HEK293 (cell line): ENCODE measurements around the gene SYNE1.

Source experiments
- CTCF ChIA-PET: fragments of 350-600 bp; formaldehyde crosslinking; extraction: SDS; loops from one replicate; lab custom pipeline; 2021; ENCODE audit warnings: antibody characterized with exemption; lab: Yijun Ruan, JAX
- POLR2A ChIA-PET: fragments of 300-600 bp; formaldehyde crosslinking; extraction: SDS; loops from one replicate; lab custom pipeline; 2020; ENCODE audit warnings: antibody characterized with exemption, inconsistent platforms; lab: Yijun Ruan, JAX
- H3K27ac ChIP-seq: fragments of 200-500 bp; sonication (Bioruptor generic); 2 replicates; pipeline ENCODE4 v1.5.1; 2014; ENCODE audit warnings: low read depth, low read length, control low read depth, inconsistent platforms; ENCODE audit errors: extremely low read depth
- H3K36me3 ChIP-seq, 2 experiments: fragments of 200-500 bp in 1 of 2; sonication (Bioruptor generic) in 1 of 2; 1 replicate in 1 of 2; 2 replicates in 1 of 2; pipeline ENCODE4 v1.5.1; 2014 to 2017; ENCODE audit warnings: inconsistent platforms in 2 of 2, low read length in 2 of 2; ENCODE audit not compliant: control insufficient read depth in 2 of 2, insufficient read depth in 1 of 2
- H3K4me1 ChIP-seq: fragments of 200-500 bp; sonication (Bioruptor generic); 2 replicates; pipeline ENCODE4 v1.5.1; 2014; ENCODE audit warnings: mild to moderate bottlenecking, low read length, inconsistent platforms; ENCODE audit not compliant: control insufficient read depth, insufficient read depth
- H3K4me3 ChIP-seq: 2 replicates; pipeline ENCODE4 v1.5.1; 2011; ENCODE audit warnings: low read depth, mild to moderate bottlenecking, control low read depth, low read length, moderate library complexity
- H3K9me3 ChIP-seq: fragments of 200-500 bp; sonication (Bioruptor generic); 2 replicates; pipeline ENCODE4 v1.5.1; 2014; ENCODE audit warnings: low read depth, low read length, inconsistent platforms; ENCODE audit not compliant: control insufficient read depth, insufficient read depth
- OVOL3 ChIP-seq: fragments of 450-650 bp; formaldehyde crosslinking; IDR thresholded peaks from 2 replicates; pipeline ENCODE4 v1.5.1; 2016; ENCODE audit warnings: missing biosample characterization, missing genetic modification characterization
- SP7 ChIP-seq: fragments of 450-650 bp; formaldehyde crosslinking; IDR thresholded peaks from 2 replicates; pipeline ENCODE4 v1.5.1; 2016; ENCODE audit warnings: missing biosample characterization, missing genetic modification characterization
- WT1 ChIP-seq: fragments of 450-650 bp; formaldehyde crosslinking; IDR thresholded peaks from 2 replicates; pipeline ENCODE4 v1.5.1; 2016; ENCODE audit warnings: missing biosample characterization, missing genetic modification characterization
- ZBTB1 ChIP-seq: fragments of 450-650 bp; formaldehyde crosslinking; IDR thresholded peaks from 2 replicates; pipeline ENCODE4 v1.5.1; 2016; ENCODE audit warnings: missing biosample characterization, missing genetic modification characterization
- ZBTB17 ChIP-seq: fragments of 450-650 bp; formaldehyde crosslinking; IDR thresholded peaks from 2 replicates; pipeline ENCODE4 v1.5.1; 2016; ENCODE audit warnings: missing biosample characterization, missing genetic modification characterization
- ZBTB21 ChIP-seq: fragments of 450-650 bp; formaldehyde crosslinking; IDR thresholded peaks from 2 replicates; pipeline ENCODE4 v1.5.1; 2017; ENCODE audit warnings: missing biosample characterization, missing genetic modification characterization
- ZFHX2 ChIP-seq: fragments of 450-650 bp; formaldehyde crosslinking; conservative IDR thresholded peaks from 2 replicates; pipeline ENCODE4 v1.5.1; 2016; ENCODE audit warnings: missing biosample characterization, missing genetic modification characterization
- ZNF10 ChIP-seq: fragments of 450-650 bp; formaldehyde crosslinking; IDR thresholded peaks from 2 replicates; pipeline ENCODE4 v1.5.1; 2017; ENCODE audit warnings: missing biosample characterization, missing genetic modification characterization
- ZNF335 ChIP-seq: fragments of 450-650 bp; formaldehyde crosslinking; conservative IDR thresholded peaks from 2 replicates; pipeline ENCODE4 v1.5.1; 2016; ENCODE audit warnings: missing biosample characterization, missing genetic modification characterization
- ZNF354C ChIP-seq: fragments of 450-650 bp; formaldehyde crosslinking; IDR thresholded peaks from 2 replicates; pipeline ENCODE4 v1.5.1; 2016; ENCODE audit warnings: missing biosample characterization, missing genetic modification characterization, low read depth, borderline replicate concordance
- ZNF366 ChIP-seq: fragments of 450-650 bp; formaldehyde crosslinking; conservative IDR thresholded peaks from 2 replicates; pipeline ENCODE4 v1.5.1; 2016; ENCODE audit warnings: missing biosample characterization, missing genetic modification characterization
- ZNF654 ChIP-seq: fragments of 450-650 bp; formaldehyde crosslinking; IDR thresholded peaks from 2 replicates; pipeline ENCODE4 v1.5.1; 2016; ENCODE audit warnings: low read depth, missing biosample characterization, missing genetic modification characterization
- ZNF76 ChIP-seq: fragments of 450-650 bp; formaldehyde crosslinking; IDR thresholded peaks from 2 replicates; pipeline ENCODE4; 2016; ENCODE audit warnings: low read depth, missing biosample characterization, missing genetic modification characterization, borderline replicate concordance
- TF ChIP-seq, protein P1 (sequence below): fragments of 450-650 bp; formaldehyde crosslinking; IDR thresholded peaks from 2 replicates; pipeline ENCODE4 v1.5.1; 2017; ENCODE audit warnings: missing biosample characterization, missing genetic modification characterization
- TF ChIP-seq, protein P2 (sequence below): sonication (generic); formaldehyde crosslinking; IDR thresholded peaks from 2 replicates; pipeline ENCODE4 v1.8.1; 2022; ENCODE audit warnings: mild to moderate bottlenecking, moderate library complexity, missing genetic modification reagents
- TF ChIP-seq, protein P3 (sequence below): fragments of 450-650 bp; formaldehyde crosslinking; IDR thresholded peaks from 2 replicates; pipeline ENCODE4 v1.5.1; 2016; ENCODE audit warnings: missing biosample characterization, missing genetic modification characterization
- TF ChIP-seq, protein P4 (sequence below): fragments of 450-650 bp; formaldehyde crosslinking; IDR thresholded peaks from 2 replicates; pipeline ENCODE4 v1.5.1; 2016; ENCODE audit warnings: missing biosample characterization, missing genetic modification characterization
- TF ChIP-seq, protein P5 (sequence below): fragments of 450-650 bp; formaldehyde crosslinking; IDR thresholded peaks from 2 replicates; pipeline ENCODE4 v1.5.1; 2017; ENCODE audit warnings: missing biosample characterization, missing genetic modification characterization
- TF ChIP-seq, protein P6 (sequence below): fragments of 450-650 bp; formaldehyde crosslinking; IDR thresholded peaks from 2 replicates; pipeline ENCODE4 v1.5.1; 2017; ENCODE audit warnings: missing biosample characterization, missing genetic modification characterization
- TF ChIP-seq, protein P7 (sequence below): fragments of 450-650 bp; formaldehyde crosslinking; IDR thresholded peaks from 2 replicates; pipeline ENCODE4 v1.5.1; 2016; ENCODE audit warnings: missing biosample characterization, missing genetic modification characterization

SYNE1 gene

DNA sequence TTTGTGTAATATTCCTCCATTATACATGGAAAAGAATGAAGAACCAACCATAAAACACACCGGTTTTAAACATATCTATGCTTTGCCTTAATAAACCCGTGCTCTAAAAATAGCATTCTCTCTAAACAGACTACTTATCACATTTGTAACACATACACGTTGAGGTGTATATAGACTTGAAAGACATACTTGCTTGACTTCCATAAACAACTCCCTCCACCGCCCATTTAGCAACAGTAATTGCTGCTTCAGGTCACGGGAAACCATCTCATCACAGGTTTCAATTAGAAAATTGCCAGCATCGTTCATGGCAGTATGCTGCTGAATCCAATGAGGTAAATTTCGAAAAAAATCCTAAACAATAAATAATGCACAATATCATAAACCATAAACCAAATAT, 174.0 kb downstream of the SYNE1 start:
- Histone ChIP-seq H3K36me3 (no peaks in the 10 kb centered on the region), H3K4me3 (no peak overlapping the region), H3K9me3 (no peaks in the 10 kb centered on the region)
- POLR2A ChIA-PET: no interaction called here
- TF ChIP-seq SP7: 0 out of 2 replicates have a peak, but pooled peaks have one; percentile 9
- TF ChIP-seq, protein P1, sequence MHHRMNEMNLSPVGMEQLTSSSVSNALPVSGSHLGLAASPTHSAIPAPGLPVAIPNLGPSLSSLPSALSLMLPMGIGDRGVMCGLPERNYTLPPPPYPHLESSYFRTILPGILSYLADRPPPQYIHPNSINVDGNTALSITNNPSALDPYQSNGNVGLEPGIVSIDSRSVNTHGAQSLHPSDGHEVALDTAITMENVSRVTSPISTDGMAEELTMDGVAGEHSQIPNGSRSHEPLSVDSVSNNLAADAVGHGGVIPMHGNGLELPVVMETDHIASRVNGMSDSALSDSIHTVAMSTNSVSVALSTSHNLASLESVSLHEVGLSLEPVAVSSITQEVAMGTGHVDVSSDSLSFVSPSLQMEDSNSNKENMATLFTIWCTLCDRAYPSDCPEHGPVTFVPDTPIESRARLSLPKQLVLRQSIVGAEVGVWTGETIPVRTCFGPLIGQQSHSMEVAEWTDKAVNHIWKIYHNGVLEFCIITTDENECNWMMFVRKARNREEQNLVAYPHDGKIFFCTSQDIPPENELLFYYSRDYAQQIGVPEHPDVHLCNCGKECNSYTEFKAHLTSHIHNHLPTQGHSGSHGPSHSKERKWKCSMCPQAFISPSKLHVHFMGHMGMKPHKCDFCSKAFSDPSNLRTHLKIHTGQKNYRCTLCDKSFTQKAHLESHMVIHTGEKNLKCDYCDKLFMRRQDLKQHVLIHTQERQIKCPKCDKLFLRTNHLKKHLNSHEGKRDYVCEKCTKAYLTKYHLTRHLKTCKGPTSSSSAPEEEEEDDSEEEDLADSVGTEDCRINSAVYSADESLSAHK: no peak
- peak; percentile 75 for TF ChIP-seq WT1
- peak; percentile 50; the same call in 1 of the 2 replicates for TF ChIP-seq ZBTB17 (tag by site-specific recombination)
- TF ChIP-seq, all 188 proteins: peak for 3
- peaks cover 13% of the 10 kb centered on the region for H3K4me1 ChIP-seq
- CTCF ChIA-PET: no interaction called here
- no peak overlapping the region for H3K27ac ChIP-seq

DNA sequence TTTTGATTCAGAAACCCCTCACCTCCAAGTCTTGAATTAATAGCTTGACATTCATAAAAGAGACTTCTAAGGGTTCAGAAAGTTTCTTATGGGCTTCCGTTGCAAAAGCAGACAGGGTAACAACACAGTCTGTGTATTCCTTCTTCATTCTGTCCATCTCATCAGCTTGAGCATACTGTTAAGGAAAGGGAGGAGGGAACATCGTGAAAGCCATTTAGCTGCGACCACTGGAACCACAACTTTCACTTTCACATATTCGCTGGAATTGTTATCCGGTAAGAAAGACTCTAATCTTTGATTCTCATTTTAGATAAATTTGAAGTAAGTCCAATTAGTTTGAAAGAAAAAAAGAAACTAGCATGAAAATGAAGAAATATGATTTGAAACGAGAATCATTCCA, 174.4 kb downstream of the SYNE1 start:
- Histone ChIP-seq H3K27ac (no peak overlapping the region), H3K4me1 (peaks cover 15% of the 10 kb centered on the region), H3K9me3 (no peaks in the 10 kb centered on the region), H3K36me3 (no peaks in the 10 kb centered on the region), H3K4me3 (no peak overlapping the region)
- TF ChIP-seq ZBTB21: no peak
- TF ChIP-seq, protein P2, sequence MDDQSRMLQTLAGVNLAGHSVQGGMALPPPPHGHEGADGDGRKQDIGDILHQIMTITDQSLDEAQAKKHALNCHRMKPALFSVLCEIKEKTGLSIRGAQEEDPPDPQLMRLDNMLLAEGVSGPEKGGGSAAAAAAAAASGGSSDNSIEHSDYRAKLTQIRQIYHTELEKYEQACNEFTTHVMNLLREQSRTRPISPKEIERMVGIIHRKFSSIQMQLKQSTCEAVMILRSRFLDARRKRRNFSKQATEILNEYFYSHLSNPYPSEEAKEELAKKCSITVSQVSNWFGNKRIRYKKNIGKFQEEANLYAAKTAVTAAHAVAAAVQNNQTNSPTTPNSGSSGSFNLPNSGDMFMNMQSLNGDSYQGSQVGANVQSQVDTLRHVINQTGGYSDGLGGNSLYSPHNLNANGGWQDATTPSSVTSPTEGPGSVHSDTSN (CRISPR knock-in tag): no peak
- TF ChIP-seq OVOL3 (tag by site-specific recombination): no peak
- no peak for TF ChIP-seq WT1
- TF ChIP-seq ZFHX2: no peak
- TF ChIP-seq ZNF354C: no peak
- TF ChIP-seq, protein P3, sequence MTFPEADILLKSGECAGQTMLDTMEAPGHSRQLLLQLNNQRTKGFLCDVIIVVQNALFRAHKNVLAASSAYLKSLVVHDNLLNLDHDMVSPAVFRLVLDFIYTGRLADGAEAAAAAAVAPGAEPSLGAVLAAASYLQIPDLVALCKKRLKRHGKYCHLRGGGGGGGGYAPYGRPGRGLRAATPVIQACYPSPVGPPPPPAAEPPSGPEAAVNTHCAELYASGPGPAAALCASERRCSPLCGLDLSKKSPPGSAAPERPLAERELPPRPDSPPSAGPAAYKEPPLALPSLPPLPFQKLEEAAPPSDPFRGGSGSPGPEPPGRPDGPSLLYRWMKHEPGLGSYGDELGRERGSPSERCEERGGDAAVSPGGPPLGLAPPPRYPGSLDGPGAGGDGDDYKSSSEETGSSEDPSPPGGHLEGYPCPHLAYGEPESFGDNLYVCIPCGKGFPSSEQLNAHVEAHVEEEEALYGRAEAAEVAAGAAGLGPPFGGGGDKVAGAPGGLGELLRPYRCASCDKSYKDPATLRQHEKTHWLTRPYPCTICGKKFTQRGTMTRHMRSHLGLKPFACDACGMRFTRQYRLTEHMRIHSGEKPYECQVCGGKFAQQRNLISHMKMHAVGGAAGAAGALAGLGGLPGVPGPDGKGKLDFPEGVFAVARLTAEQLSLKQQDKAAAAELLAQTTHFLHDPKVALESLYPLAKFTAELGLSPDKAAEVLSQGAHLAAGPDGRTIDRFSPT (tag by site-specific recombination): no peak
- TF ChIP-seq, protein P4, sequence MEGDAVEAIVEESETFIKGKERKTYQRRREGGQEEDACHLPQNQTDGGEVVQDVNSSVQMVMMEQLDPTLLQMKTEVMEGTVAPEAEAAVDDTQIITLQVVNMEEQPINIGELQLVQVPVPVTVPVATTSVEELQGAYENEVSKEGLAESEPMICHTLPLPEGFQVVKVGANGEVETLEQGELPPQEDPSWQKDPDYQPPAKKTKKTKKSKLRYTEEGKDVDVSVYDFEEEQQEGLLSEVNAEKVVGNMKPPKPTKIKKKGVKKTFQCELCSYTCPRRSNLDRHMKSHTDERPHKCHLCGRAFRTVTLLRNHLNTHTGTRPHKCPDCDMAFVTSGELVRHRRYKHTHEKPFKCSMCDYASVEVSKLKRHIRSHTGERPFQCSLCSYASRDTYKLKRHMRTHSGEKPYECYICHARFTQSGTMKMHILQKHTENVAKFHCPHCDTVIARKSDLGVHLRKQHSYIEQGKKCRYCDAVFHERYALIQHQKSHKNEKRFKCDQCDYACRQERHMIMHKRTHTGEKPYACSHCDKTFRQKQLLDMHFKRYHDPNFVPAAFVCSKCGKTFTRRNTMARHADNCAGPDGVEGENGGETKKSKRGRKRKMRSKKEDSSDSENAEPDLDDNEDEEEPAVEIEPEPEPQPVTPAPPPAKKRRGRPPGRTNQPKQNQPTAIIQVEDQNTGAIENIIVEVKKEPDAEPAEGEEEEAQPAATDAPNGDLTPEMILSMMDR (tag by site-specific recombination): no peak
- TF ChIP-seq ZBTB1: no peak
- TF ChIP-seq, protein P5, sequence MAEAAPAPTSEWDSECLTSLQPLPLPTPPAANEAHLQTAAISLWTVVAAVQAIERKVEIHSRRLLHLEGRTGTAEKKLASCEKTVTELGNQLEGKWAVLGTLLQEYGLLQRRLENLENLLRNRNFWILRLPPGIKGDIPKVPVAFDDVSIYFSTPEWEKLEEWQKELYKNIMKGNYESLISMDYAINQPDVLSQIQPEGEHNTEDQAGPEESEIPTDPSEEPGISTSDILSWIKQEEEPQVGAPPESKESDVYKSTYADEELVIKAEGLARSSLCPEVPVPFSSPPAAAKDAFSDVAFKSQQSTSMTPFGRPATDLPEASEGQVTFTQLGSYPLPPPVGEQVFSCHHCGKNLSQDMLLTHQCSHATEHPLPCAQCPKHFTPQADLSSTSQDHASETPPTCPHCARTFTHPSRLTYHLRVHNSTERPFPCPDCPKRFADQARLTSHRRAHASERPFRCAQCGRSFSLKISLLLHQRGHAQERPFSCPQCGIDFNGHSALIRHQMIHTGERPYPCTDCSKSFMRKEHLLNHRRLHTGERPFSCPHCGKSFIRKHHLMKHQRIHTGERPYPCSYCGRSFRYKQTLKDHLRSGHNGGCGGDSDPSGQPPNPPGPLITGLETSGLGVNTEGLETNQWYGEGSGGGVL (tag by site-specific recombination): no peak
- peak; percentile 11; the same call in 1 of the 2 replicates for TF ChIP-seq ZNF335 (tag by site-specific recombination)
- TF ChIP-seq SP7: no peak
- no peak for TF ChIP-seq ZNF76 (tag by site-specific recombination)
- no peak for TF ChIP-seq ZNF10 (tag by site-specific recombination)
- TF ChIP-seq, protein P6, sequence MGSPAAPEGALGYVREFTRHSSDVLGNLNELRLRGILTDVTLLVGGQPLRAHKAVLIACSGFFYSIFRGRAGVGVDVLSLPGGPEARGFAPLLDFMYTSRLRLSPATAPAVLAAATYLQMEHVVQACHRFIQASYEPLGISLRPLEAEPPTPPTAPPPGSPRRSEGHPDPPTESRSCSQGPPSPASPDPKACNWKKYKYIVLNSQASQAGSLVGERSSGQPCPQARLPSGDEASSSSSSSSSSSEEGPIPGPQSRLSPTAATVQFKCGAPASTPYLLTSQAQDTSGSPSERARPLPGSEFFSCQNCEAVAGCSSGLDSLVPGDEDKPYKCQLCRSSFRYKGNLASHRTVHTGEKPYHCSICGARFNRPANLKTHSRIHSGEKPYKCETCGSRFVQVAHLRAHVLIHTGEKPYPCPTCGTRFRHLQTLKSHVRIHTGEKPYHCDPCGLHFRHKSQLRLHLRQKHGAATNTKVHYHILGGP (tag by site-specific recombination): no peak
- TF ChIP-seq ZNF366 (tag by site-specific recombination): 0 out of 2 replicates have a peak, but pooled peaks have one; percentile 24
- TF ChIP-seq, protein P7, sequence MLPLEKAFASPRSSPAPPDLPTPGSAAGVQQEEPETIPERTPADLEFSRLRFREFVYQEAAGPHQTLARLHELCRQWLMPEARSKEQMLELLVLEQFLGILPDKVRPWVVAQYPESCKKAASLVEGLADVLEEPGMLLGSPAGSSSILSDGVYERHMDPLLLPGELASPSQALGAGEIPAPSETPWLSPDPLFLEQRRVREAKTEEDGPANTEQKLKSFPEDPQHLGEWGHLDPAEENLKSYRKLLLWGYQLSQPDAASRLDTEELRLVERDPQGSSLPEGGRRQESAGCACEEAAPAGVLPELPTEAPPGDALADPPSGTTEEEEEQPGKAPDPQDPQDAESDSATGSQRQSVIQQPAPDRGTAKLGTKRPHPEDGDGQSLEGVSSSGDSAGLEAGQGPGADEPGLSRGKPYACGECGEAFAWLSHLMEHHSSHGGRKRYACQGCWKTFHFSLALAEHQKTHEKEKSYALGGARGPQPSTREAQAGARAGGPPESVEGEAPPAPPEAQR (tag by site-specific recombination): no peak
- TF ChIP-seq ZNF654: no peak
- CTCF ChIA-PET: interaction anchor here (0.6 to 0.7 kb wide), 2 partner anchors 25 to 434 kb away, joined by 3 to 4 read pairs; no protein-coding TSS in a partner anchor
- POLR2A ChIA-PET: no interaction called here
